G401.6 (cell line): ENCODE measurements around the gene SCN9A.
A peak's percentile ranks its signal among the peaks of the same experiment; 100 is the strongest.
"Not testable (repeated sequence)": the region's sequence is repeated elsewhere in the genome, so short reads cannot be mapped to it uniquely, and the experiment has no call there.

Source experiments
- FAIRE-seq: peaks from 2 replicates; lab custom pipeline; 2012; peaks lifted over from hg19 to GRCh38; lab: Jason Lieb, UNC

Gene SCN9A

GRCh38 chr2:166373951-166374350 is 1.8 kb downstream of the SCN9A start:
- no peak for FAIRE-seq

GRCh38 chr2:166373539-166373938 is 2.2 kb downstream of the SCN9A start:
- FAIRE-seq, result no peak

GRCh38 chr2:166373105-166373504 is 2.6 kb downstream of the SCN9A start:
- FAIRE-seq, result no peak

- no peak for FAIRE-seq
These were observed 3.7 kb downstream of the SCN9A start for GRCh38 chr2:166372046-166372445.

GRCh38 chr2:166365803-166366420 is 9.8 kb downstream of the SCN9A start:
- FAIRE-seq, result no peak

- no peak for FAIRE-seq
These were observed 10.5 kb downstream of the SCN9A start for GRCh38 chr2:166365239-166365638.

GRCh38 chr2:166364476-166365161 is 11.1 kb downstream of the SCN9A start:
- no peak for FAIRE-seq

- peak; percentile 39 for FAIRE-seq
These were observed 14.2 kb downstream of the SCN9A start for GRCh38 chr2:166361351-166362153.

GRCh38 chr2:166360906-166361305 is 14.8 kb downstream of the SCN9A start:
- no peak for FAIRE-seq

- FAIRE-seq, result no peak
These were observed 15.3 kb downstream of the SCN9A start for GRCh38 chr2:166360426-166360825.

GRCh38 chr2:166357950-166358321 is 17.8 kb downstream of the SCN9A start:
- not testable (repeated sequence) for FAIRE-seq

- no peak for FAIRE-seq
These were observed 18.4 kb downstream of the SCN9A start for GRCh38 chr2:166357068-166357949.

GRCh38 chr2:166351319-166351718 is 24.4 kb downstream of the SCN9A start:
- FAIRE-seq, result no peak

- FAIRE-seq, result no peak
These were observed 25.2 kb downstream of the SCN9A start for GRCh38 chr2:166350525-166350924.

- FAIRE-seq, result no peak
These were observed 31.2 kb downstream of the SCN9A start for GRCh38 chr2:166344286-166345113.

GRCh38 chr2:166343467-166343866 is 32.3 kb downstream of the SCN9A start:
- no peak for FAIRE-seq

GRCh38 chr2:166341426-166341825 is 34.3 kb downstream of the SCN9A start:
- FAIRE-seq, result no peak

- no peak for FAIRE-seq
These were observed 36.9 kb downstream of the SCN9A start for GRCh38 chr2:166338831-166339339.

GRCh38 chr2:166337932-166338331 is 37.8 kb downstream of the SCN9A start:
- no peak for FAIRE-seq

- no peak for FAIRE-seq
These were observed 40.5 kb downstream of the SCN9A start for GRCh38 chr2:166335284-166335683.

GRCh38 chr2:166334805-166335204 is 40.9 kb downstream of the SCN9A start:
- no peak for FAIRE-seq
